Hepatocyte (in vitro differentiated cells): ENCODE measurements around the gene NEK10. TPM values are rescaled to one million over a fixed set of nuclear protein-coding genes. Genes with fewer than 3 reads are reported as not detected.

Experiments used
- DNase-seq: peaks from one replicate; pipeline ENCODE4 v3.0.0-alpha.2; 2016; ENCODE audit warnings: low spot score
- H2AFZ ChIP-seq: fragments of 200-600 bp; sonication (generic); 2 replicates; pipeline ENCODE4 v1.6.0; 2016; ENCODE audit warnings: antibody characterized with exemption, mild to moderate bottlenecking
- H3K27ac ChIP-seq: fragments of 200-600 bp; sonication (generic); 2 replicates; pipeline ENCODE4 v1.5.1; 2016; ENCODE audit warnings: mild to moderate bottlenecking
- H3K27me3 ChIP-seq: fragments of 200-600 bp; sonication (generic); 2 replicates; pipeline ENCODE4 v1.6.1; 2016
- H3K36me3 ChIP-seq: fragments of 200-600 bp; sonication (generic); replicated peaks from 2 replicates; pipeline ENCODE4 v1.5.1; 2016; ENCODE audit warnings: low read depth; ENCODE audit not compliant: insufficient read depth
- H3K4me1 ChIP-seq: fragments of 200-600 bp; sonication (generic); 2 replicates; pipeline ENCODE4 v1.5.1; 2016; ENCODE audit warnings: mild to moderate bottlenecking, moderate library complexity; ENCODE audit not compliant: insufficient read depth
- H3K4me2 ChIP-seq: fragments of 200-600 bp; sonication (generic); 2 replicates; pipeline ENCODE4 v1.6.0; 2016
- H3K4me3 ChIP-seq: fragments of 200-600 bp; sonication (generic); 2 replicates; pipeline ENCODE4 v1.5.1; 2016; ENCODE audit warnings: mild to moderate bottlenecking
- H3K79me2 ChIP-seq: fragments of 200-600 bp; sonication (generic); 2 replicates; pipeline ENCODE4 v1.6.0; 2017; ENCODE audit warnings: mild to moderate bottlenecking
- H3K9me2 ChIP-seq: fragments of 200-600 bp; sonication (generic); replicated peaks from 2 replicates; pipeline ENCODE4 v1.6.0; 2017; ENCODE audit warnings: mild to moderate bottlenecking; ENCODE audit not compliant: insufficient read depth
- H3K9me3 ChIP-seq: fragments of 200-600 bp; sonication (generic); 2 replicates; pipeline ENCODE4 v1.5.1; 2016; ENCODE audit warnings: low read depth, mild to moderate bottlenecking
- H4K20me1 ChIP-seq: fragments of 200-600 bp; sonication (generic); 2 replicates; pipeline ENCODE4 v1.6.0; 2016; ENCODE audit warnings: mild to moderate bottlenecking; ENCODE audit not compliant: insufficient read depth, poor library complexity, severe bottlenecking
- CTCF ChIP-seq: fragments of 200-600 bp; sonication (generic); IDR thresholded peaks from 2 replicates; pipeline ENCODE4 v1.5.1; 2016; ENCODE audit warnings: antibody characterized with exemption, mild to moderate bottlenecking; ENCODE audit not compliant: poor library complexity
- EZH2 ChIP-seq: fragments of 200-600 bp; sonication (generic); IDR thresholded peaks from 2 replicates; pipeline ENCODE4 v1.6.1; 2016; ENCODE audit warnings: antibody characterized with exemption, mild to moderate bottlenecking, borderline replicate concordance
- EZH2phosphoT487 ChIP-seq: fragments of 200-600 bp; sonication (generic); IDR thresholded peaks from one replicate; pipeline ENCODE4 v1.6.1; 2018; ENCODE audit warnings: antibody characterized with exemption, mild to moderate bottlenecking, low read depth, moderate library complexity; ENCODE audit not compliant: unreplicated experiment, severe bottlenecking
- WGBS: methylation state at CpG from one replicate; pipeline ENCODE4 v1.1.6; 2016; ENCODE audit warnings: low lambda C conversion rate; ENCODE audit errors: missing lambda C conversion rate; 5-methylcytosine and 5-hydroxymethylcytosine counted together
- polyA plus RNA-seq: library from polyadenylated mRNA; unstranded; fragments of >200 nt; fragmentation: Nextera tagmentation; extraction: Ambion mirVana; gene quantifications from 2 replicates; pipeline ENCODE4 v1.2.1, GENCODE V29; 2016
- total RNA-seq: library from RNA; depleted of rRNA; stranded (reverse); fragments of >200 nt; gene quantifications from 2 replicates; pipeline ENCODE4 v1.2.3, GENCODE V29; 2014

Gene NEK10
- total and polyA plus RNA-seq, 2 experiments from 2014 or later: 0.13 to 2.0 TPM

- Histone ChIP-seq H2AFZ (no peak overlapping the region), H3K27ac (no peak overlapping the region), H4K20me1 (no peaks in the 10 kb centered on the region), H3K4me1 (no peaks in the 10 kb centered on the region), H3K27me3 (no peaks in the 10 kb centered on the region), H3K36me3 (no peaks in the 10 kb centered on the region), H3K9me3 (no peaks in the 10 kb centered on the region), H3K4me3 (no peak overlapping the region), H3K79me2 (no peaks in the 10 kb centered on the region), H3K9me2 (no peaks in the 10 kb centered on the region), H3K4me2 (no peak overlapping the region)
- TF ChIP-seq EZH2phosphoT487 (no peak), EZH2 (no peak), CTCF (no peak)
- WGBS: 95% methylated on average over 1 of the region's 1 CpG
- no peak for DNase-seq
These were observed 3.1 kb downstream of the NEK10 start for GRCh38 chr3:27366062-27366591.

- DNase-seq: peak; percentile 70
- Histone ChIP-seq H4K20me1 (no peaks in the 10 kb centered on the region), H3K27me3 (no peaks in the 10 kb centered on the region), H3K9me2 (no peaks in the 10 kb centered on the region), H3K4me1 (peaks cover 28% of the 10 kb centered on the region), H3K9me3 (no peaks in the 10 kb centered on the region), H3K79me2 (no peaks in the 10 kb centered on the region), H3K4me2 (no peak overlapping the region), H3K4me3 (no peak overlapping the region), H3K27ac (peak overlapping the region; percentile 61), H3K36me3 (no peaks in the 10 kb centered on the region), H2AFZ (no peak overlapping the region)
- 66% methylated on average over 7 of the region's 7 CpGs for WGBS
- TF ChIP-seq EZH2phosphoT487 (no peak), EZH2 (no peak), CTCF (no peak)
These were observed 8.8 kb downstream of the NEK10 start for GRCh38 chr3:27360113-27361078.

- Histone ChIP-seq H3K79me2 (no peaks in the 10 kb centered on the region), H2AFZ (no peak overlapping the region), H3K4me1 (peaks cover 28% of the 10 kb centered on the region), H3K36me3 (no peaks in the 10 kb centered on the region), H4K20me1 (no peaks in the 10 kb centered on the region), H3K9me3 (no peaks in the 10 kb centered on the region), H3K9me2 (no peaks in the 10 kb centered on the region), H3K27ac (no peak overlapping the region), H3K4me2 (no peak overlapping the region), H3K27me3 (no peaks in the 10 kb centered on the region), H3K4me3 (no peak overlapping the region)
- WGBS: 79% methylated on average over 3 of the region's 3 CpGs
- TF ChIP-seq CTCF (no peak), EZH2 (no peak), EZH2phosphoT487 (no peak)
- DNase-seq: no peak
These were observed 10.8 kb downstream of the NEK10 start for GRCh38 chr3:27358372-27358771.
